Dermis microvascular lymphatic vessel endothelial cell (primary cell): Measurements from ENCODE around the gene DCP1A. TPM values are rescaled to one million over a fixed set of nuclear protein-coding genes. Genes with fewer than 3 reads are reported as not detected.

ENCODE experiments used
- DNase-seq, 2 donors: peaks; one replicate each; pipeline versions ENCODE4 v3.0.0 to v3.0.0-alpha.2; 2010; ENCODE audit warnings: low read depth in 2 of 2
- total RNA-seq: library from RNA; depleted of rRNA; stranded (reverse); fragments of >200 nt; gene quantifications from 2 replicates; pipeline ENCODE4 v1.2.1, GENCODE V29; 2014

Gene DCP1A
- total RNA-seq, 1 donor from 2014 or later = 8.9 TPM

- no peak for DNase-seq
These were observed 99.2 kb downstream of the DCP1A start for GRCh38 chr3:53248161-53248560.

GRCh38 chr3:53247619-53248018 lies 99.7 kb downstream of the DCP1A start:
- no peak for DNase-seq

GRCh38 chr3:53244271-53244670 lies 103.1 kb downstream of the DCP1A start:
- no peak for DNase-seq

GRCh38 chr3:53243785-53244184 lies 103.6 kb downstream of the DCP1A start:
- no peak for DNase-seq

- peak in 1 of 2 donors; percentile 48 for DNase-seq
These were observed 104.2 kb downstream of the DCP1A start for GRCh38 chr3:53243165-53243564.

GRCh38 chr3:53242642-53243041 lies 104.7 kb downstream of the DCP1A start:
- DNase-seq = no peak

- no peak for DNase-seq
These were observed 105.2 kb downstream of the DCP1A start for GRCh38 chr3:53242155-53242554.

GRCh38 chr3:53240989-53241972 lies 106.1 kb downstream of the DCP1A start:
- no peak for DNase-seq

GRCh38 chr3:53239800-53240199 lies 107.5 kb downstream of the DCP1A start:
- no peak for DNase-seq

GRCh38 chr3:53238886-53239285 lies 108.5 kb downstream of the DCP1A start:
- DNase-seq = no peak

GRCh38 chr3:53238051-53238850 lies 109.1 kb downstream of the DCP1A start:
- peak; percentile 77 to 95 for DNase-seq

- DNase-seq = peak; percentile 83 to 94
These were observed 111.1 kb downstream of the DCP1A start for GRCh38 chr3:53236112-53236841.

- no peak for DNase-seq
These were observed 111.8 kb downstream of the DCP1A start for GRCh38 chr3:53235545-53235944.

- no peak for DNase-seq
These were observed 112.5 kb downstream of the DCP1A start for GRCh38 chr3:53234841-53235232.

GRCh38 chr3:53234130-53234840 lies 113.1 kb downstream of the DCP1A start:
- DNase-seq = no peak

Other genes starting within 250 kb of the DCP1A start
- gene RFT1, start 217.1 kb downstream of the DCP1A start, total RNA-seq = 12.2 and 13.5 TPM in 2 replicates
- 1.9 and 3.0 TPM in 2 replicates for gene PRKCD, start 186.3 kb downstream of the DCP1A start, total RNA-seq
- gene TKT, start 91.5 kb downstream of the DCP1A start, total RNA-seq = 238 and 315 TPM in 2 replicates
- not detected in 2 replicates for gene CACNA1D, start 147.1 kb upstream of the DCP1A start, total RNA-seq